ACHN (cell line): ENCODE measurements around the gene RUSC2.
"Not testable (repeated sequence)": the region's sequence is repeated elsewhere in the genome, so short reads cannot be mapped to it uniquely, and the experiment has no call there.

Source experiments
- DNase-seq: peaks from one replicate; pipeline ENCODE4 v3.0.0-alpha.2; 2015
- in situ Hi-C: cut with HindIII; loops from 2 replicates; pipeline ENCODE4 v1.10.0; 2017; ENCODE audit warnings: low sequenced_read_pairs, low pct_ligation_motif_present, low pct_unique_long_range_greater_than_20kb

RUSC2 gene

DNA sequence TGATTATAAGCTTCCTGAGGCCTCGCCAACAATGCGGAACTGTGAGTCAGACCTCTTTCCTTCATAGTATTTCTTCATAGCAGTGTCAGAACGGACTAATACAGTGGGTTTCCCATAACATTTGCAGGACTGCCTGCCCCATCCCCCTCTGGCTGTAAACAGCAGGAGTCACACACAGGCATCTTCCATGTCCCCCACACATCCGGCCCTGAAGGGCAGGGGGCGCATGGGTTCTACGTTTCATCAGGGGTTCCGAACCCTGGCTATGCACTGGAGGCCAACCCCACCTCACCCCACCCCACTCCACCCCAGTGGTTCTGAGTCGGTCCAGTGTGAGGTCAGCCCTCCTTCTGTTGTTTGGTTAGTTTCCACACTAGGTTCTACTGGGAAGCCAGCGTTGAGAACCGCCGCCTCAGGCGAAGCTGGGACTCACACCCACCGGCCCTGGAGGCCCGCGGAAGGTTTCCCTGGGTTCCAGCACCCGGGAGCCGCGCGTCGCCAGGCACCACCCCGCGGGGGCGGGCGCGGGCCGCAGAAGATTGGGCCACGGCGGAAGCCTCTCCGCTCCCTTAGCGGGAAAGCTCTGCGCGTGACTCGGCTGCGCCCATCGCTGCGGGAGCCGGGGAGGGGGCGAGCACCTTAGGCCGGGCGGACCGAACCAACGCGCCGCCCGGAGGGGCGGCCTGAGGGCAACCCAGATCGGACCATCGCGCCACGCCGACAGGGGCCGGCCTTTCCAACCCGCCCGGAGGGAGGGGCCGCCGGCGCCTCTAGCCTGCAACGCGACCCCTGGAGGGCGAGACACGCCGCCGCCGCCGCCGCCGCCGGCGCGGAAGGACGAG lies at the start of gene RUSC2:
Gene RUSC2, plus strand, starts transcription at position 799 of the 842 bp plus-strand sequence. CDS start 56,411 bp downstream, outside the sequence.
- peak; percentile 88 for DNase-seq
- in situ Hi-C loops, result no loop called here

GRCh38 chr9:35446012-35446411 lies 43.9 kb upstream of the RUSC2 start:
- in situ Hi-C loops, result no loop called here
- DNase-seq, result no peak

DNA sequence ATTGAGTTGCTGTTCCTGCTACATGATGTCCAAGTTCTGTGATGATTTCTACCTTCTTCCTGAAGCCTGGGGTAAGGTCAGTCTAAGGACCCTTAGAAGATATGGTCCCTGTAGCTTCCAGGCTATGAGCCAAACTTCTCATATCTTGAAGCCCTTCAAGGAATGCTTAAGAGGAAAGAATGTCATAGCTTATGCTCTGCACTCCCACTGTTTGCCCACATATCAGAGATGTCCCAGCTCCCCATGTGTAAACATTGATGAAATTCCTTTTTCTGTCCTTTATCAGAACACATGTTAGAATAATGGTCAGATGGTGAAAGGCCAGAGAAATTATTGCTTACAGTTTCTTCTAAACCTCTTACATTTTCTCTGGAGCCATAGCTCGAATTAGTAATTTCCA lies 41.4 kb upstream of the RUSC2 start:
- DNase-seq, result no peak
- in situ Hi-C loops, result no loop called here

- DNase-seq, result no peak
- in situ Hi-C loops, result no loop called here
These were observed 37.4 kb upstream of the RUSC2 start for GRCh38 chr9:35452481-35452880.

- in situ Hi-C loops, result no loop called here
These were observed 36.1 kb upstream of the RUSC2 start for GRCh38 chr9:35453786-35454185.

GRCh38 chr9:35464141-35465025 lies 25.5 kb upstream of the RUSC2 start:
- DNase-seq, result no peak

More at GRCh38 chr9:35453786-35454185, 36.1 kb upstream of the RUSC2 start:
- DNase-seq, result no peak

DNA sequence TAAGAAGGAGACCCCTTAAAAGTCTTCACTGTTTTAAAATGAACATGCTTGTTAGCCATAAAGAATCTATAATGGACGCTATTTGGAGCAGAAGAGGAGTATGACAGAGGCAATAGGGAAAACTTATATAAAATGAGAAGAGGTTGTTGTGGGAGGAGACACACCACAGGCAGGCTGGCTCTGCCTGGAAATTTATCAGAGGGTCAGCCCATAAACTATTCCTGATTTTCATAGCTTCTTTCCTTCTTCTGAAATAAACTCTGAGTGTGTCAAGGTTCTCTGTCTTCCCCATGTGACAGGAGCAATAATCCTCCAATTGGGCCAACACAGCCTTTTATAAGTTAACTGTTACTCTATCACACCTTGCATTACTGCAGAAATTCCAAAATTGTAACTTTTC lies 19.6 kb upstream of the RUSC2 start:
- no peak for DNase-seq
- in situ Hi-C loops, result no loop called here

More at GRCh38 chr9:35464141-35465025, 25.5 kb upstream of the RUSC2 start:
- in situ Hi-C loops, result no loop called here

DNA sequence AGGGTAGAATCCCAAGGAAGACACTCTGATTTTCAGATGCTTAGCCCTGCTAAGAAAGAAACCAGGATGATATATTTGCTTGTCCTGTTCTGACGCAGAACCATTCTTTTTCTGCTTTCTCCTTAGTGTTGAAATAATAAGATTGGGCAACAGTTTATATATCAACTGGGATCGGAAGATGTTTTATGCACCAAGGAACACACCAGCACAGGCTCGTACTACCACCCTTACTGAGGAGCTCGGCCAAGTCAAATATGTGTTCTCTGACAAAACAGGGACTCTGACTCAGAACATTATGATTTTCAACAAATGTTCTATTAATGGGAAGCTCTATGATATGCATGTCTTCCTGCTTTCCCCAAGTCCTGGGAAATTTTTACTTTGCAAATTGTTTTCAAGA lies 19.0 kb upstream of the RUSC2 start:
- in situ Hi-C loops, result no loop called here
- no peak for DNase-seq

DNA sequence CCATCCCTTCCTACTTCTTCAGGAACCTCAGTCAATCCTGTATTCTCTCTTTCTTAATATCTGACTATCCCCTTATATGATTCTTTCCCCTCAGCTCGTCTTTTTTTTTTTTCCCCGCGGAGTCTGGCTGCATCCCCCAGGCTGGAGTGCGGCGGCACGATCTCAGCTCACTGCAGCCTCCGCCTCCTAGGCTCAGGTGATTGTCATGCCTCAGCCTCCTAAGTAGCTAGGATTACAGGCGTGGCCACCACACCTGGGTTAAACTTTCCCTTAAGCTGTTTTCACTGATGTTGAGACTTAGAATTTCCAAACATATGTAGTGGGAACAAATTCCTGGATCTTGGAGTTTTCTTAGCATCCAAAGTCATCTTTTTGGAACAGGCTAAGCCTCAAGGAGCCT lies 13.3 kb upstream of the RUSC2 start:
- DNase-seq, result no peak
- in situ Hi-C loops, result no loop called here

DNA sequence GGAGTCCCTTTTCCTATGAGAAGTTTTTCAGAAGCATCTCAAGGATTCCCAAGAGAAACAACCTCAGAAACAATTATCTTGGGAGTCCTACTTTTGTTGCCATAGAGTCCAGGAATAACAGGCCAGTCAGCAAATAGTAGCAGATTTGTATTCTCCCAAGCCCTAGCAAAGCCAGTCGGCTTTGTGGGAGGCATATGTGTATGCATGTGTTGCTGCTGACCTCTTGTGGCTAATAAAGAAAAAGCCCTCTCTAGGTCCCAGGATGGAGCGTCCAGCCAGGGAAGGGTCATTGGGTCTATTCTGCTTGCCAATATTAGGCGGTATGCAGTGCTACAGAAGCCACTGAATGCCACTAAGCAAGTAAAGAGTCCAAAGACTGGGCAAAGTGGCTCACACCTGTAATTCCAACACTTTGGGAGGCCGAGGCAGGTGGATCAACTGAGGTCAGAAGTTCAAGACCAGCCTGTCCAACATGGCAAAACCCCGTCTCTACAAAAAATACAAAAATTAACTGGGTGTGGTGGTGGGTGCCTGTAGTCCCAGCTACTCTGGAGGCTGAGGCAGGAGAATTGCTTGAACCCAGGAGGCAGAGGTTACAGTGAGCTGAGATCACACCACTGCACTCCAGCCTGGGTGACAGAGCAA lies 12.6 kb upstream of the RUSC2 start:
- in situ Hi-C loops, result not testable (repeated sequence)
- DNase-seq, result peak; percentile 73

GRCh38 chr9:35478871-35479270 lies 11.0 kb upstream of the RUSC2 start:
- in situ Hi-C loops, result no loop called here
- DNase-seq, result no peak

- in situ Hi-C loops, result no loop called here
- DNase-seq, result peak; percentile 70
These were observed 8.4 kb upstream of the RUSC2 start for GRCh38 chr9:35481347-35481975.

- in situ Hi-C loops, result no loop called here
- no peak for DNase-seq
These were observed 7.8 kb upstream of the RUSC2 start for GRCh38 chr9:35482071-35482470.

GRCh38 chr9:35484406-35484805 lies 5.5 kb upstream of the RUSC2 start:
- DNase-seq, result no peak
- in situ Hi-C loops, result no loop called here

GRCh38 chr9:35487081-35487480 lies 2.8 kb upstream of the RUSC2 start:
- in situ Hi-C loops, result no loop called here
- DNase-seq, result no peak

DNA sequence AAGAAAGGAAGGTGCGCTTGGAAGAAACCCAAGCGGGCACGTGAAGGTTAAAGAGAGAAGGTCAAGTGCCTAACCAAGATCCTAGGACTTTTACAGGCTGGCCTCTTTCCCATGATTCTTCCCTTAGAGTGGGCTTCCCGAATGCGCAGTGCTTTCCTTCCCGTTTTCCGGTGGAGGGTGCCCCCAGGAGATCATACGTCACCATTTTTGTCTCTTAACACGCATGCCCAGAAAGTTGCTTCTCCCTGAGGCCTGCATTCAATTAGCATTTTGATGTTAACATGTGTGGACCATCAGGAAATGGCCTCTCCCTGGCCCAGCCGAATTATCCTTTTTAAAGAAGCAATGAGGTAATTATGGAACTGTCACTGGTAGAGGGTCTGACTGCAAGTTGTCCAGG lies 1.9 kb upstream of the RUSC2 start:
- in situ Hi-C loops, result no loop called here
- no peak for DNase-seq

GRCh38 chr9:35488566-35489312 lies 1.2 kb upstream of the RUSC2 start:
- DNase-seq, result no peak
- in situ Hi-C loops, result no loop called here
